ENCODE data around the gene SH3PXD2B.

GRCh38 chr5:172415362-172416275 is 38.7 kb downstream of the SH3PXD2B start:
- no peak for TF ChIP-seq EP300 (IDR thresholded peaks at IDR 0.05)
- TF ChIP-seq, protein P1, sequence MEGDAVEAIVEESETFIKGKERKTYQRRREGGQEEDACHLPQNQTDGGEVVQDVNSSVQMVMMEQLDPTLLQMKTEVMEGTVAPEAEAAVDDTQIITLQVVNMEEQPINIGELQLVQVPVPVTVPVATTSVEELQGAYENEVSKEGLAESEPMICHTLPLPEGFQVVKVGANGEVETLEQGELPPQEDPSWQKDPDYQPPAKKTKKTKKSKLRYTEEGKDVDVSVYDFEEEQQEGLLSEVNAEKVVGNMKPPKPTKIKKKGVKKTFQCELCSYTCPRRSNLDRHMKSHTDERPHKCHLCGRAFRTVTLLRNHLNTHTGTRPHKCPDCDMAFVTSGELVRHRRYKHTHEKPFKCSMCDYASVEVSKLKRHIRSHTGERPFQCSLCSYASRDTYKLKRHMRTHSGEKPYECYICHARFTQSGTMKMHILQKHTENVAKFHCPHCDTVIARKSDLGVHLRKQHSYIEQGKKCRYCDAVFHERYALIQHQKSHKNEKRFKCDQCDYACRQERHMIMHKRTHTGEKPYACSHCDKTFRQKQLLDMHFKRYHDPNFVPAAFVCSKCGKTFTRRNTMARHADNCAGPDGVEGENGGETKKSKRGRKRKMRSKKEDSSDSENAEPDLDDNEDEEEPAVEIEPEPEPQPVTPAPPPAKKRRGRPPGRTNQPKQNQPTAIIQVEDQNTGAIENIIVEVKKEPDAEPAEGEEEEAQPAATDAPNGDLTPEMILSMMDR (IDR thresholded peaks at IDR 0.05) = no peak

Data from stomach (tissue), 4 donors.